ENCODE results near the gene TLR9. TPM values are rescaled to one million over a fixed set of nuclear protein-coding genes. Genes with fewer than 3 reads are reported as not detected.
A peak's percentile ranks its signal among the peaks of the same experiment; 100 is the strongest.
"Not testable (repeated sequence)": the region's sequence is repeated elsewhere in the genome, so short reads cannot be mapped to it uniquely, and the experiment has no call there.

The TLR9 gene
- total and polyA plus RNA-seq, 8 donors: 0.21 to 1.5 (median 0.41) TPM; not detected in 1

DNA sequence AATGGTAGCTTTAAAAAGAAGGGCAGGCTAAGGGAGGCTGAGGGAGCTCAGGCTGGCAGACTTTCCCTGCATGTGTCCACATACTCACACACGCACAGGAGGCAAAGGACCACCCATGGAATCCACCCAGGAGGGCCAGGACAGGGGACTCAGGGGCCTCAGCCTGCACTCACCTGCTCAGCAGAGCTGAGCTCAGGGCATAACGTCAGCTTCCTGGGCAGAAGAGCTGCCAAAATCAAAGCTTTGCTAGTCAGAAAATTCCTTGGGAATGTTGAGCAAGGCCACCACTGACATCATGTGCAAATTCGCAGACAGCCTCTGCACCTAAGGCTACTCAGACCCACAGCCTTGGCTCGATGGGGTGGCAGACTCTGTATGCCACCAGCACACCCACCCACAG is 43.9 kb downstream of the TLR9 start:
- no peak overlapping the region for H3K27ac ChIP-seq
- TF ChIP-seq, protein P1, sequence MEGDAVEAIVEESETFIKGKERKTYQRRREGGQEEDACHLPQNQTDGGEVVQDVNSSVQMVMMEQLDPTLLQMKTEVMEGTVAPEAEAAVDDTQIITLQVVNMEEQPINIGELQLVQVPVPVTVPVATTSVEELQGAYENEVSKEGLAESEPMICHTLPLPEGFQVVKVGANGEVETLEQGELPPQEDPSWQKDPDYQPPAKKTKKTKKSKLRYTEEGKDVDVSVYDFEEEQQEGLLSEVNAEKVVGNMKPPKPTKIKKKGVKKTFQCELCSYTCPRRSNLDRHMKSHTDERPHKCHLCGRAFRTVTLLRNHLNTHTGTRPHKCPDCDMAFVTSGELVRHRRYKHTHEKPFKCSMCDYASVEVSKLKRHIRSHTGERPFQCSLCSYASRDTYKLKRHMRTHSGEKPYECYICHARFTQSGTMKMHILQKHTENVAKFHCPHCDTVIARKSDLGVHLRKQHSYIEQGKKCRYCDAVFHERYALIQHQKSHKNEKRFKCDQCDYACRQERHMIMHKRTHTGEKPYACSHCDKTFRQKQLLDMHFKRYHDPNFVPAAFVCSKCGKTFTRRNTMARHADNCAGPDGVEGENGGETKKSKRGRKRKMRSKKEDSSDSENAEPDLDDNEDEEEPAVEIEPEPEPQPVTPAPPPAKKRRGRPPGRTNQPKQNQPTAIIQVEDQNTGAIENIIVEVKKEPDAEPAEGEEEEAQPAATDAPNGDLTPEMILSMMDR (IDR thresholded peaks at IDR 0.05): no peak
- ATAC-seq: peak; percentile 27
- no peaks in the 10 kb centered on the region for H3K36me3 ChIP-seq
- intact Hi-C loops (cut with DNase I): no loop called here
- H3K4me1 ChIP-seq: peaks cover 4 to 6% of the 10 kb centered on the region in 2 donors
- DNase-seq: no peak
- H3K27me3 ChIP-seq: no peaks in the 10 kb centered on the region
- H3K9me3 ChIP-seq: no peaks in the 10 kb centered on the region
- H3K4me3 ChIP-seq: no peak overlapping the region

DNA sequence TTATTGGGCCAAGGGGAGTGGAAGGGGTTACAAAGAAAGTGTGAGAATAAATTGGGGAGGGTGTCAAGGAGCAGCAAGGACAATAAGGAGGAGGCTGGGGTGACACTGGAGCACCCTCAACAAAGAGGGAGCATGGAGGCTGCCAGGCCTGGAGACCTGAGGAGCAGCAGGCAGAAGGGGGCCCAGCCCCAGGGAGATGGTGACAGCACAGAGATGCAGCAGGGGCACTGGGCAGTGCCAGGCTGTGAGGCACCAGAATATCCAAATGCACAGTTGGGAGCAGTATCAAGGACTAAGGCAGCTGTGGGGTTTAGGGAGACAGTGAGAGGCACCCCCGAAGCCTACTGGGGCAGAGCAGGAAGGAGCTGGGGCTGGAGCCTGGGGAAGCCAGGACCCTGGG is 46.9 kb downstream of the TLR9 start:
- ATAC-seq (no peak), DNase-seq (no peak)
- Histone ChIP-seq H3K4me3 (no peak overlapping the region), H3K4me1 (peaks cover 0 to 4% of the 10 kb centered on the region in 2 donors), H3K9me3 (no peaks in the 10 kb centered on the region), H3K36me3 (no peaks in the 10 kb centered on the region), H3K27ac (no peak overlapping the region), H3K27me3 (no peaks in the 10 kb centered on the region)
- intact Hi-C loops (cut with DNase I): no loop called here
- TF ChIP-seq, protein P1 (IDR thresholded peaks at IDR 0.05): no peak

DNA sequence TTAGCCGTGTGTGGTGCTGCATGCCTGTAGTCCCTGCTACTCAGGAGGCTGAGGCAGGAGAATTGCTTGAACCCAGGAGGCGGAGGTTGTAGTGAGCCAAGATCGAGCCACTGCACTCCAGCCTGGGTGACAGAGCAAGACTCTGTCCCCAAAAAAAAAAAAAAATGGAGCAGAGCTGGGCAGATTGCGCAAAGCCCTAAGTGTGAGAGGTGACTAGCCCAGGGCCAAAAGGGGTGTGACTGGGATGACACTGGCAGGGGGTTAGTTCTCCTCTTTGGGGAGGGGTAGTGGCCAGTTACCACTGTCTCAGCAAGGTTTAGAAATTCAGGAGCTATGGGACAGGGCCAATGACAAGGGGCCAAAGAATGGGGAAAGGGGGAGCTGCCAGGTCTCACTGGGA is 47.3 kb downstream of the TLR9 start:
- H3K9me3 ChIP-seq; H3K27ac ChIP-seq; ATAC-seq; H3K4me1 ChIP-seq; intact Hi-C loops (cut with DNase I); DNase-seq; H3K27me3 ChIP-seq; H3K36me3 ChIP-seq; H3K4me3 ChIP-seq: not testable (repeated sequence)

DNA sequence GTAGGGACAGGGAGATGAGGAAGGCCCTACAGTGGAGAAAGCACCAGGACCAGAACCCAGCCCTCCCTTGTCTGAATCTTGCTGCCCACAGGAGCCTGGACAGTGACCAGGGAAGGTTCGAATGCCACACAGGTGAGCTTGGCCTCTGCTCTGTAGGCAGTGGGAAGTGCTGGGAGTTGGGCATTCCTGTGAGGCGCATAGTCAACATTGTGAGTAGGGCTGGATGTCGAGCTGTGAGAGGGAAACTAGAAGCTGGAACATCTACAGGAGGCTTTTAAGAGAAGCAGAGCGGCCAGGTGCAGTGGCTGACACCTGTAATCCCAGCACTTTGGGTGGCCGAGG is 47.8 kb downstream of the TLR9 start:
- H3K4me3 ChIP-seq: no peak overlapping the region
- DNase-seq: peak in 1 of 4 donors; percentile 48

DNA sequence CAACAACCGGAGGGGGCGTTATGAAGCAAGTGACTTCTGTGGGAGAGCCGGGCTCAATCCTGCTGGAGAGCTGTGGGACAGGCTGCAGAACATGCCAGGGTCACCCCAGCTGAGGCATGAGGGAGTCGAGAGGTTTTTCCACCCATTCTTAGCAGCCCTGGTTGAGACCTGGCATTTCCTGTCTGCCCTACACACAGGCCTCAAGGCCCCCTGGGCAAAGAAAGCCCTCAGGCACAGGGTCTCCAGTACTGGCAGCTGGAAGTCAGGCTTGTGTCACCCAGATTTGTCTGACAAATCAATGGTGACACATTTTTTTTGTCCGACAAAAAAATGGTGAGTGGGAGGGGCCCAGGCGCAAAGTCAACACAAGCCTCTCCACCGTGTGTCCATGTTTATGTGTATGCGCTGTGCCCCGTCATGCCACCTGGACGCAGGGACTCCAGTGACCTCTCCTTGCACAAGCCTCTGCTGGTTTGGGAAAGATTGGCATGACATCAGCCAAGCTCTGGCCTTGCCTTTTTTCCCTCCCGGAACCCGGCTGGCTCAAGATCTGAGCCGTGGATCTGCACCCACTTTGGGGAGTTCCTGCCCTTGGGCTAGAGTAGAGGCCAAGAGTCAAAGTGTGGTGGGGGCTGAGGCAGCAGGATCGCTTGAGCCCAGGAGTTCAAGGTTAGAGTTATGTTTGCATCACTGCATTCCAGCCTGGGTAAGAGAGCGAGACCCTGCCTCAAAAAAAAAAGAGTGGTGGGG is 48.3 kb downstream of the TLR9 start:
- peak in 1 of 4 donors; percentile 44 for DNase-seq
- Histone ChIP-seq H3K27ac (no peak overlapping the region), H3K4me1 (peaks cover 0 to 4% of the 10 kb centered on the region in 2 donors)

More for the DNA sequence above, 47.8 kb downstream of the TLR9 start:
- Histone ChIP-seq H3K27ac (no peak overlapping the region), H3K4me1 (peaks cover 0 to 4% of the 10 kb centered on the region in 2 donors), H3K9me3 (no peaks in the 10 kb centered on the region), H3K36me3 (no peaks in the 10 kb centered on the region), H3K27me3 (no peaks in the 10 kb centered on the region)
- intact Hi-C loops (cut with DNase I): no loop called here
- peak; percentile 58 for ATAC-seq
- TF ChIP-seq, protein P1 (IDR thresholded peaks at IDR 0.05): no peak

More for the DNA sequence above, 48.3 kb downstream of the TLR9 start:
- TF ChIP-seq, protein P1 (IDR thresholded peaks at IDR 0.05): no peak
- intact Hi-C loops (cut with DNase I): no loop called here
- peak; percentile 80 for ATAC-seq
- Histone ChIP-seq H3K36me3 (no peaks in the 10 kb centered on the region), H3K27me3 (no peaks in the 10 kb centered on the region), H3K4me3 (no peak overlapping the region), H3K9me3 (no peaks in the 10 kb centered on the region)
